NCI-H128 (cell line): ENCODE measurements around the gene WDR54.
"Not testable (repeated sequence)": the region's sequence is repeated elsewhere in the genome, so short reads cannot be mapped to it uniquely, and the experiment has no call there.

Experiments
- DNase-seq: peaks from one replicate; lab custom pipeline; 2025; ENCODE audit not compliant: unreplicated experiment; lab: John Stamatoyannopoulos, UW

Gene WDR54

DNA sequence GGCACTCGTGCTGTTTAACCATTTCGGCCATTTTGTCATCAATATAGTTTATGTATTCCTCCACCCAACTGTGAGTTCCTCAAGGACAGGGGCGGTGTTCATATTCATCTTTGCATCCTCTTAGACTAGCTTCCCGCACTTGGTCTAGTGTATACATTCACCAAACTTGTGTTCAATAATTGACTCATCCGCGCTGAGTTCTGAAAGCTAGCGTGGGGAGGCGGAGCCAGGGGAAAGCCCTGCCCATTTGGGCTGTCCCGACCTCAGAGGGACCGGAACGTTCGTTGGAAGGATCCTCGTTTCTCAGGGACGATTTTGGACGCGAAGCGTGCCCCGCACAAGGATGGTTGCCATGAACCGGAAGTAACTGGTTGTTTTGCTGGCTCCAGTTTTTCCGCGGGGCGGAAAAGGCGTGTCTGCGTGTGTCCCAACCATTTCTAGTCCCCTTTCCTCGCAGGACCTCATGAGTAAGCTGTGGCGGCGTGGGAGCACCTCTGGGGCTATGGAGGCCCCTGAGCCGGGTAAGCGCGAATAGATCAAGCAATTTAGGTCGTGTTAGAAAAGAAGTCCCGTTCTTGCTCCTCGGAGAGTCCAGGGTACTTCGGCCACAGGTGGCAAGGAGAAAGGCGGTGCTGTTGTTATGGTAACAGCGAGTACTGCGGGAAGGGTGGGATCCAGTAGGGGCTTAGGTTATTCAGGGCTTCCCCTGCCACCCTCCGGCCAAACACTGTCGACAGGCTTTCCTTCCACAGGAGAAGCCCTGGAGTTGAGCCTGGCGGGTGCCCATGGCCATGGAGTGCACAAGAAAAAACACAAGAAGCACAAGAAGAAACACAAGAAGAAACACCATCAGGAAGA lies 33.4 kb downstream of the WDR54 start, which contains the start of gene INO80B:
Gene INO80B (plus strand): TSS at position 434 of the 858 bp plus-strand sequence. CDS start 30 bp downstream, at position 464.
- peak; percentile 95 for DNase-seq

DNA sequence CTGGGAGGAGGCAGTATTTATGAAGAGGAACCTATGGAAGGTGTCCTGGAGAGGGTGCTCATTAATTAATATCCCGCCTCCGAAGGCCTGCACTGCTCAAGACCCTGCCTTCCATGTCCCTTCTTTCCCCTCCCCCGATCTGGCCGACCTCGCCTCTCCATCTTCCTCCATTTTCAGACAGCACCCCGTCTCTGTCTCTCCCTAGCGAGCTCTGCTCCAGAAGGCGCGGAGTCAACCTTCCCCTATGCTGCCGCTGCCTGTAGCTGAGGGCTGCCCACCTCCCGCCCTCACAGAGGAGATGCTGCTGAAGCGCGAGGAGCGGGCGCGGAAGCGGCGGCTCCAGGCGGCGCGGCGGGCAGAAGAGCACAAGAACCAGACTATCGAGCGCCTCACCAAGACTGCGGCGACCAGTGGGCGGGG lies 35.6 kb downstream of the WDR54 start:
- DNase-seq, result peak; percentile 66

DNA sequence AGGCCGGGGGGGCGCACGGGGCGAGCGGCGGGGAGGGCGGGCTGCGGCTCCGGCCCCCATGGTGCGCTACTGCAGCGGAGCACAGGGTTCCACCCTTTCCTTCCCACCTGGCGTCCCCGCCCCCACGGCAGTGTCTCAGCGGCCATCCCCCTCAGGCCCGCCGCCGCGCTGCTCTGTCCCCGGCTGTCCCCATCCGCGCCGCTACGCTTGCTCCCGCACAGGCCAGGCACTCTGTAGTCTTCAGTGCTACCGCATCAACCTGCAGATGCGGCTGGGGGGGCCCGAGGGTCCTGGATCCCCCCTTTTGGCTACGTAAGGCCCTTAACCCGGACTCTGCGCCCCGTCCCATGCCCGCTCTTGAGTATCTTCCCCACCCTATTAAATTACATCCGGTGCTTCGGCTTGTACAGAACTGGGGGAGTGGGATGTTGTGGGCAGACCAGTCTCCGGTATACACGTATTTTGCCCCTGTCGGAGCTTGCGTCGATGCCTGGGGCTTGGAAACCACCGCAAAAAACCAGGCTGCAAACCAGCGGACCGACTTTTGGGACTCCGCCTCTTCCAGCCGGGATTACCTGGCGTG lies 36.1 kb downstream of the WDR54 start:
- peak; percentile 66 for DNase-seq

DNA sequence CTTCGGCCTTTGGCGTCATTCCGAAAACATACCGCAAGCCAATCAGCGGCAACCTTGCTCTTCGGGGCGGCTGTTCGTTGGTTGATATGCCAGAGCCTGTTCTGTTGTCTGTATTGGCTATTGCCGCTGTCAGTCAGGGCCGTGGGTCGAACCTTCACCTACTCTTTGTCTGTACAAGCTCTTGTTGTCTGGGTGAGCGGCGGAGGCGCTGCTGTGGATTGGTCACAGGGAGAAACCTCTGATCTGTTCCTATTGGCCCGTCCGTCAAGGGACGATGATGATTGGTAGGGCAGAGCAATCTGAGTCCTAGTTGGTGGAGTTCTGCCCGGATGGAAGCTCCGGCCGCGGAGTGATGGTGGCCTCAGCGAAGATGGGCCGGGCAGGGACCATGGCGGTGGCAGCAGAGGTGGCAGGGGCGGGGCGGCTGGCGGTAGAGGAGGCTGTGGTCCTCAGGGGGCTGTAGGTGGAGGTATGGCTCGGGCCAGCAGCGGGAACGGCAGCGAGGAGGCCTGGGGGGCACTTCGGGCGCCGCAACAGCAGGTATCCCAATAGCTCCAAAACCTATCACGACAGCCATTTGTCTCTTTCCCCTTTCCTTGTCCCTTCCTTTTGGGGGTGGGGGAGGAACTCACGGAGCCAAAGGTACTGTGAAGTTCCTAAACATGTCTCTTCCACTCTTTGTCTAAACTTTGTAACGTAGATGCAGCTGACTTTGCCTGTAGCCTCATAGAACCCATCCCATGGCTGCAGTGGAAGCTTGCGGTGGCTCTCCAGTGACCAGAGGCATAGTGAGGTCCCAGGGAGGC lies 36.8 kb downstream of the WDR54 start, which contains the start of gene WBP1:
Gene WBP1 (plus strand): TSS at position 307 of the 806 bp plus-strand sequence. CDS start 165 bp downstream, at position 472.
- peak; percentile 98 for DNase-seq

DNA sequence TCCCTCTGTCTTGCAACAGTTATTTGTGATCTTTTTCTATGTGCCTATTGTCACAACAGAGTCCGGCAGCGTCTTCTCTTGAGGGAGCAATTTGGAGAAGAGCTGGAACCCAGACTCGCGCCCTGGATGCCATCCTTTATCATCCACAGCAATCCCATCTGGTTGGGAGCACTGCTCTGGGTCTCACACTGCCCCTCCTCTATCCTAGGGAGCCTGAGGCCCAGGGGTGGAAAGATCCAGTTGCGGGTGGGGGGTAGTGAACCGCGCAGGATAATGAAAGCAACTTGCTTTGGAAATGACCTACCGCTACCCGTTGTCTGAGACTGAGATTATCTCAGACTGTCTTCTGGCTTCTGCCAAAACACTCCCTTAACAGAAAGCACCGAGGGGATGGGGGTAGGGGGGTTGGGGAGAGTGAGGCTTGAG lies 37.4 kb downstream of the WDR54 start:
- no peak for DNase-seq

DNA sequence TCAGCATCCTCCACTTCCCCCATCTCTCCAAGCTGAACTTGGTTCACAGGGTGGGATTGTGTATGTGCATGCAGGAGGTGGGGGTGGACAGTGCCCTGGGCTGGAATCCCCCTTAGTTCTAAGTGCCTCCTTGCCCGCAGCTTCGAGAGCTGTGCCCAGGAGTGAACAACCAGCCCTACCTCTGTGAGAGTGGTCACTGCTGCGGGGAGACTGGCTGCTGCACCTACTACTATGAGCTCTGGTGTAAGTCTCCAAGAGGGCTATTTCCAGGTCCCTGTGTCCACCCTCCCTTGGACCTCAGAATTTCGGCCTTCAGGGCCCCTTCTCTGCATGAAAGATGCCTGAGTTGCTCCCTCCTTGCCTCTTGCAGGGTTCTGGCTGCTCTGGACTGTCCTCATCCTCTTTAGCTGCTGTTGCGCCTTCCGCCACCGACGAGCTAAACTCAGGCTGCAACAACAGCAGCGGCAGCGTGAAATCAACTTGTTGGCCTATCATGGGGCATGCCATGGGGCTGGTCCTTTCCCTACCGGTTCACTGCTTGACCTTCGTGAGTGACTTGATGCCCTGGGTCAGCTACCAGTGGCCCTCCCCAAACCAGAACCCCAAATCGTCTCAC lies 38.1 kb downstream of the WDR54 start:
- DNase-seq, result not testable (repeated sequence)

DNA sequence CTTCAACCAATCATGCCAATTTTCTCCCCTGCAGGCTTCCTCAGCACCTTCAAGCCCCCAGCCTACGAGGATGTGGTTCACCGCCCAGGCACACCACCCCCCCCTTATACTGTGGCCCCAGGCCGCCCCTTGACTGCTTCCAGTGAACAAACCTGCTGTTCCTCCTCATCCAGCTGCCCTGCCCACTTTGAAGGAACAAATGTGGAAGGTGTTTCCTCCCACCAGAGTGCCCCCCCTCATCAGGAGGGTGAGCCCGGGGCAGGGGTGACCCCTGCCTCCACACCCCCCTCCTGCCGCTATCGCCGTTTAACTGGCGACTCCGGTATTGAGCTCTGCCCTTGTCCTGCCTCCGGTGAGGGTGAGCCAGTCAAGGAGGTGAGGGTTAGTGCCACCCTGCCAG lies 38.7 kb downstream of the WDR54 start:
- not testable (repeated sequence) for DNase-seq

DNA sequence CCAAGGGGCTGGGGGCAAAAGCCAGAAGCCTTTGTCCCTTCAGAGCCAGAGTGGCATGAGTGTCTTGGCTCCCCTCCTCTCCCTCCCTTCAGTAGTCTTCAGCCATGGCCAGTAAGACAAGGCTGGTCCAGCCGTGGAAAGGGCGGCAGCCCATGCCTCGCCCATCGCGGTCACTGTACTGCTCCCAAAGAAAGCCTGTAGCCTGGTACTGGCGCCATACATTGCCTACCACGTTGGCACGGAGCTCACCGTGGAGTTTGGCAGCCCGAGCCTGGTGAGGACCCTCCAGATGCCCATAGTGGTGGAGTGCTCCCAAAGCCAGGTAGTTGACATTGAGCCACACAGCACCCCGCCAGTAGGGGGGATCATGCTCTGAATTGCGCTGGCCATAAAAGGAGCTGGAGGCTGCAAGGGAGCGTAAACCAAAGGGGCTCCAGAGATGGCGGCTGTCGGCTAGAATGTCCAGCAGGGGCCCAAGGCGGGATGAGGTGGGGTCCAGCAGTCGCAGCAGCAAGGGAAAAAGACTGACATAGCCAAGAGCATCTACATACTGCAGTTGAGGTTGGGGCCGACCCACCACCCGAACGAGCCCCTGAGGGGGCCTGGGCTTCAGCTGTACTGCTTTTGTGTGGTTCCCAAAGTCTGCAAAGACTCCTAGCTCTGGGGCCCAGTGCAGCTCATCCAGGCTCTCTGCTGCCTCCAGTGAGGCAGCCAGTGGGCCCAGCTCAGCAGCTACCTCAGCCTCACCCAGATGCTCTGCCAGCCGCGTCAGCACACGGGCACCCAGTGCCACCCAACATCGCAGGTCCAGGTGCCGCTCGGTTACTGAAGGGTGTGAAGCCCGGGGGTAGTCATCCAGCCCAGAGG lies 39.9 kb downstream of the WDR54 start:
- no peak for DNase-seq

DNA sequence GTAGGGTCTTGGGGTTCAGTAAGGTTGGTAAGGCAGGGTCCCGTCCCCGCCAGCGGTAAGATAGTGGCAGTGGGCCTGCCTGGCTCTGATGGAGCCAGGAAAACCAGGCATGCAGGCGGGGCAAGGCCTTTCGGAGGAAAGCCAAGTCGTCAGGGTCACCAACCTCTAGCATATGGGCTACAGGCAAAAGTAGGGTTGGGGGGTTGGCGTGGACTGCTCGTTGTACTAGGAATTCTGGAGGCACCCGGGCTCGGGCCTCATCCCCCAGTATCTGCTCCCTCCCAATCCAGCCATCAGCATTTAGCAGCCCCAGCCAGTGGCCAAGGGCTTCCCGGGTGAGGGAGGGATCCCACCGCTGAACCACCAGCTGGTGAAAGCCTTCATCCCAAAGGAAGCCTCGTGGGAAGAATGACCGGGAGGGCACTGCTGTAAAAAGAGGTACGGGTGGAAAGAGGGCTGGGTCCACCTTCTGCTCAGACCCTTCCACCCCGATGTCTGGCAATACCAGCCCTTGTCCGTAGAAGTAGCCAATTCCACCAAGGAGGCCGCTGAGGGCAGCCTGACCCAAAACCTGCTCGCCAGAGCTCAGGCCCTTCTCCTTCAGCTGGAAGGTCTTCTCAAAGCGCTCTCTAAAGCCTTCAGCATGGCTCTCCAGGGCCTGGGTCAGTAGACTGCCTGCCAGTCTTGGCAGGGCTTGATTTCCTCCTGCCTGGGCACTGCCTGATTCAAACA lies 40.7 kb downstream of the WDR54 start:
- DNase-seq, result no peak

DNA sequence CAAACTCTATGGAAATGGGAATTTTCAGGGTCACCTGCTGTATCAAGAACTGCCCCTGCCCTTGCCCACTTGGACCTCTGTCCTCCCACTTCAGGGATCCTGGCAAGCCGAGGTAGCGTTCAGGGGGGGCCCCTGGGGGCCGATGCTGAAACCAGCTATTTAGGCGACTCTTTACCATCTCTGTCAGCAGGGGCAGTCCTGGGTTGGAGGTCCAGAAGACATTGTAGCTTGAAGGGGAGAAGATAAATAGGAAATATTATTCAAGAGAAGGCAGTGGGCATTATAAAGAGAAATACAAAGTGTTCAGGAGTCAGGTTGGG lies 41.2 kb downstream of the WDR54 start:
- DNase-seq, result no peak

DNA sequence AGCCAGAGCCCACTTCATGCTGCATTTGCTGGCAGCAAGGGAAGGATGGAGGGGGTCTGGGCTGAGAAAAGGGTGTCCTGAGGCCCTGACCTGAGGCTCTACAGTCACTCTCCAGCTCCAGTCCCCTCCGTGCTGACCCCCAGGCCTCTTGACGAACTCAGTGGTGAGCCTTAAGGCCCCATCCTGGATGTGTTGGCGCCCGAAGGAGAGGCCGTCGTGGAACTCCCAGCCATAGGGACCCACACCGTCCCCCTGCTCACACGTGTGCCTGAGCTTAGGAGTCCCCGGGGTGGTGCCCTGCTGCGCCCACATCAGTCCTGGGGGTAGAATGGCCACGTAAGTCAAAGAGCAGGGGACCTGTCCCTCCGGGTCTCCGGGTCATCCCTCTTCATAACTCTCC lies 42.9 kb downstream of the WDR54 start:
- no peak for DNase-seq

DNA sequence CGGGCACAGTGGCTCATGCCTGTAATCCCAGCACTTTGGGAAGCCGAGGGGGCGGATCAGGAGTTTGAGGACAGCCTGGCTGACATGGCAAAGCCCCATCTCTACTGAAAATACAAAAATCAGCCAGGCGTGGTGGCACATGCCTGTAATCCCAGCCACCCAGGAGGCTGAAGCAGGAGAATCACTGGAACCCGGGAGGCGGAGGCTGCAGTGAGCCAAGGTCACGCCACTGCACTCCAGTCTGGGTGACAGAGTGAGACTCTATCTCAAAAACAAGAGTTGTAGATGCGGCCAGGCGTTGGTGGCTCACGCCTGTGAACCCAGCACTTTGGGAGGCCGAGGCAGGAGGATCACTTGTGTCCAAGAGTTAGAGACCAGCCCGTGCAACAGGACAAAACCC lies 49.2 kb downstream of the WDR54 start:
- DNase-seq, result not testable (repeated sequence)

DNA sequence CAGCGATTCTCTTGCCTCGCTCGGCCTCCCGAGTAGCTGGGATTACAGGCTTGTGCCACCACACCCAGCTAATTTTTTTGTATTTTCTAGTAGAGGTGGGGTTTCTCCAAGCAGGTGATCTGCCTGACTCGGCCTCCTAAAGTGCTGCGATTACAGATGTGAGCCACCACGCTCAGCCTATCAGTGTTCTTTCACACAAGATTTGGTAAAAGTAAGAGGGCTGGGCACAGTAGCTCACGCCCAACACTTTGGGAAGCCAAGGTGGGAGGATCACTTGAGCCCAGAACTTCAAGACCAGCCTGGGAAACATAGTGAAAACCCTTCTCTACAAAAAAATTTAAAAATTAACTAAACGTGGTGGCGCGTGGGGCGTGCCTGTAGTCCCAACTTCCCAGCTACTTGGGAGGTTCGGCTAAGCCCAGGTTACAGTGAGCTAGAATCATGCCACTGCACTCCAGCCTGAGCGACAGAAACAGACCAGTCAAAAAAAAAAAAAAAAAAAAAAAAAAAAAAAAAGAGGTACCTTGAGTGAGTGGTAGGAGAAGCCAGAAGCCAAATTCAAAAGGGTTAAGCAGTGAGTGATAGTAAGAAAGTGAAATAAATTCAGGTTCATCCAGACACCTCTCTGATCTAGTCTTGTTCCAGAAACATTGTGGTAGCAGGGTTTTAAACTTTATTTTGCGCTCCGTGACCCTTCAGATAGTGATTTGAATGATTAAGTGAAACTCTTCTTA lies 50.0 kb downstream of the WDR54 start:
- no peak for DNase-seq

DNA sequence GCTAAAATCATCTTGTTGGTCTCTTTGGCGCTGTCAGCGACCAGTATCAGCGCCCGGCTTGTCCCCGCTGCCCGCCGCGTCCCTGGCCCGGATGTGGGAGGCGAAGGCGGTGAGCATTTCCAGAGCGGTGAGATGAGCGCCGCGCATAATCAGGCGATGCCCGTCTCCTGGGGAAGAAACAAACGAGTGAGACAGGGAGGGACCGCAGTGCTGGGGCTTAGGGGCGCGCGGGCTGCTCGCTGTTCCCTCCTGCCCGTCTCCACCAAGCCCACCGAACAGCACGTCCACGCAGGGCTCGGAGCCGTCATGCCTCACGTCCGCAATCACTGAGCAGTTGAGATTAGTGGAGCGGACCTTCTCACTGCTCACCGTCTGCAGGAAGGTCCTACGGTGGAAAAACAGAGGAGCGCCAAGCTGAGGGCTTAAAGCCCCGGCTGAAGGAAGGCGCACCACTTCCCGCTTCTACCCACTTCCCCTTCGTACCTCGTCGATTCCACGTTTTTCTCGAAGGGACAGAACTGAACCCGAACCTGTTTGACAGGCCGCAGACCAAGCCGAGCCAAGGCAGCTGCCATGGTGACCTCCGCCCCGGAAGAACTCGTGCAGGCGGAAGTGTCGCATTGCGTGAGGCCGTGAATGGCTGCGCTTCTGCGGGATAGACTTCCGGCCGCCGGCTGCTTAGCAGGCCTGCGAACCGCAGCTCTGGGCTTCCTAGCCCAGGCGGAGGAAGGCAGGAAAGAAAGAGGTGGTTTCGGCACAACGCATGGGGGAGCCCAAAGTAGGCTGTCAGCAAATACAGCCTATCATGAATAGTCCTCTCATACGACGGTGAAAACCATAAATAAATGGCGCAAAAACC lies 50.8 kb downstream of the WDR54 start, which contains the start of gene MRPL53:
Gene MRPL53 (minus strand): TSS at position 595 of the 859 bp plus-strand sequence. CDS start 20 bp downstream, at position 575.
- DNase-seq, result peak; percentile 84

DNA sequence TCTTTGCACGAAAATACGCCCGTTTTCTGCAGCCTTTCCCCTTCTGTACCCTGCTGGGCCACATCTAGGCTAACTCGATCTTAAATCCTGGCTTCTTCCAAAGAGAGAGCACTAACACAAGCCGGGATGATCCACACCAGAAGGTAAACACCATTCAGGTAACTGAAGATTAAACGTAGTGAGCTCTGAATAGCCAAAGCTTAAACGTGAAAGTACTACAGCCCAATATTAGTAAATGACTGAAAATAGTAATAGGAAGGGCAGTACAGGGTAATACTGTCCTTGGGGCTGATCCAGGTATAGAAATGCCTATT lies 51.4 kb downstream of the WDR54 start:
- no peak for DNase-seq

DNA sequence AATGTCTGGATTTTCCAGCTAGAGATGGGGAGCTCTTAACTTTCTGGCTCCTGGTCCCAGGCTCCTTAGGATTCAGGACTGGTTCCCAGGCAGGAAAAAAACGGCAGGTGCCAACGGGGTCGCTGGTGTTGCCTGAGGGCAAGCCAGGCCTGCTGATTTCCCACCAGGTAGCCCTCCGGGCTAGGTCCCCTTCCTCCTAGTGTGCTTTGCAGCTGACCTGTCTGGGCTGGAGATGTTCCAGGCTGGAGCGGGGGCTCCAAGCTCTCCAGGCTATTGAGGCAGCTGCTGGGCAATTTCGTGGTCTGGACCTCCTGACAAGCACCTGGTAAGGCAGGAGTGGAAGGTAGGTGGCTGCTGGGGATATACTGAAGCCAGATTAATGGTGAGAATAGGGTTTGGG lies 53.0 kb downstream of the WDR54 start:
- no peak for DNase-seq

DNA sequence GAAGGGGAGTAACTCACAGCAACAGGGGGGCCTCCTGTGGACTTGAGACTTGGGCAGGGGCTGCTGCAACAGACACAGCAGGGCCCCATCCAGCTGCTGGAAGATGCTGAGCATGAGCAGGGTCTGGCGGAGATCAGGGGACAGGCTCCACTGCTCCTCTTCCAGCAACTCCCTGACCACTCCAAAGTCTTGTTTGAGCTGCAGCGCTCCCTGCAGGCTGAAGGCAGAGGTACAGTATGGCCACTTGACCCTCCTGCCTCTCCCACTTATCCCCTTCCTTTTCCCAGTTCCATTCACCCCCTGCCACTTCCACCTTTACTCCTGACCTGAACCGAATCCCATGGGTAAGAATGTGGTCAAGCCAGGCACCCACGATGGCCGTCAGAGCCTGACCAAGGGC lies 53.4 kb downstream of the WDR54 start:
- DNase-seq, result no peak
